K562 (cell line): Measurements from ENCODE around the gene PNMA8B. TPM values are rescaled to one million over a fixed set of nuclear protein-coding genes. Genes with fewer than 3 reads are reported as not detected.
A peak's percentile ranks its signal among the peaks of the same experiment; 100 is the strongest.

Experiments used
- CEBPB ChIP-seq: fragments of 450-650 bp; IDR thresholded peaks from 2 replicates; pipeline ENCODE4 v1.6.1; 2016; ENCODE audit warnings: missing genetic modification characterization, missing compliant biosample characterization
- GABPB1 ChIP-seq: sonication (generic); formaldehyde crosslinking; IDR thresholded peaks from 2 replicates; pipeline ENCODE4 v1.8.0; 2022; ENCODE audit warnings: mild to moderate bottlenecking, missing genetic modification reagents
- HNRNPH1 ChIP-seq: fragments of 200-400 bp; formaldehyde crosslinking; optimal IDR thresholded peaks from 2 replicates; pipeline ENCODE3; 2017; ENCODE audit warnings: low read depth, mild to moderate bottlenecking, low read length, moderate library complexity
- NFXL1 ChIP-seq: fragments of 450-650 bp; formaldehyde crosslinking; IDR thresholded peaks from 2 replicates; pipeline ENCODE4 v1.4.0; 2021; ENCODE audit warnings: mild to moderate bottlenecking
- RBM25 ChIP-seq: fragments of 200-400 bp; formaldehyde crosslinking; IDR thresholded peaks from 2 replicates; pipeline ENCODE4 v1.6.1; 2018; ENCODE audit warnings: low read length, low read depth, moderate library complexity; ENCODE audit not compliant: severe bottlenecking
- SMAD4 ChIP-seq: fragments of 250-450 bp; sonication (Bioruptor Pico); conservative IDR thresholded peaks from 2 replicates; pipeline ENCODE4 v1.8.0; 2021; ENCODE audit warnings: inconsistent platforms, mild to moderate bottlenecking, moderate library complexity
- SMARCE1 ChIP-seq: fragments of 450-650 bp; IDR thresholded peaks from 2 replicates; pipeline ENCODE4 v1.7.1; 2016; ENCODE audit warnings: mild to moderate bottlenecking
- ZNF778 ChIP-seq: fragments of 450-650 bp; formaldehyde crosslinking; IDR thresholded peaks from 2 replicates; pipeline ENCODE4 v1.4.0; 2020; ENCODE audit warnings: mild to moderate bottlenecking, moderate library complexity
- polyA plus RNA-seq, 8 experiments: library from polyadenylated mRNA; depleted of rRNA in 4 of 8; stranded (reverse) in 5 of 8; unstranded in 3 of 8; fragments of >200 nt; fragmentation: Nextera tagmentation in 2 of 8; fragmentation: Illumina TruSeq in 1 of 8; extraction: Ambion mirVana in 2 of 8; extraction: Trizol in 1 of 8; gene quantifications; 2 replicates each; pipeline versions ENCODE4 v1.2.1 to v1.2.3, GENCODE V29; 2011 to 2014; ENCODE audit warnings: inconsistent platforms in 1 of 8, missing spikeins in 1 of 8
- total RNA-seq, 7 experiments: library from RNA; depleted of rRNA in 6 of 7; stranded (reverse); fragments of >200 nt in 6 of 7; fragmentation: Illumina TruSeq in 2 of 7; extraction: Trizol in 2 of 7; gene quantifications; 2 replicates each; pipeline versions ENCODE4 v1.2.1 to v1.2.3, GENCODE V29; 2011 to 2021; ENCODE audit warnings: low replicate concordance in 1 of 7
- TF ChIP-seq, protein P1 (sequence below): fragments of 150-350 bp; conservative IDR thresholded peaks from 2 replicates; pipeline ENCODE4 v1.6.1; 2014; ENCODE audit warnings: low read length
- TF ChIP-seq, protein P2 (sequence below): fragments of 450-650 bp; IDR thresholded peaks from 2 replicates; pipeline ENCODE4 v1.6.1; 2016; ENCODE audit warnings: borderline replicate concordance
- TF ChIP-seq, protein P3 (sequence below): fragments of 250-450 bp; sonication (Bioruptor Pico); IDR thresholded peaks from 2 replicates; pipeline ENCODE4 v1.8.0; 2021; ENCODE audit warnings: moderate library complexity, mild to moderate bottlenecking, inconsistent platforms
- TF ChIP-seq, protein P4 (sequence below): IDR thresholded peaks from 2 replicates; pipeline ENCODE4 v1.6.1; 2011; ENCODE audit not compliant: insufficient read length; ENCODE audit errors: extremely low read depth
- TF ChIP-seq, protein P5 (sequence below): fragments of 250-450 bp; sonication (Bioruptor Pico); IDR thresholded peaks from 2 replicates; pipeline ENCODE4 v1.8.0; 2022; ENCODE audit warnings: inconsistent platforms
- TF ChIP-seq, protein P6 (sequence below): fragments of 250-450 bp; sonication (Bioruptor Pico); IDR thresholded peaks from 2 replicates; pipeline ENCODE4 v1.5.0; 2021; ENCODE audit warnings: mild to moderate bottlenecking, moderate library complexity

Gene PNMA8B
- total and polyA plus RNA-seq, 9 of the 15 experiments (the other 6 are each of a cell fraction or from before 2014, with no cell fraction given), result not detected

DNA sequence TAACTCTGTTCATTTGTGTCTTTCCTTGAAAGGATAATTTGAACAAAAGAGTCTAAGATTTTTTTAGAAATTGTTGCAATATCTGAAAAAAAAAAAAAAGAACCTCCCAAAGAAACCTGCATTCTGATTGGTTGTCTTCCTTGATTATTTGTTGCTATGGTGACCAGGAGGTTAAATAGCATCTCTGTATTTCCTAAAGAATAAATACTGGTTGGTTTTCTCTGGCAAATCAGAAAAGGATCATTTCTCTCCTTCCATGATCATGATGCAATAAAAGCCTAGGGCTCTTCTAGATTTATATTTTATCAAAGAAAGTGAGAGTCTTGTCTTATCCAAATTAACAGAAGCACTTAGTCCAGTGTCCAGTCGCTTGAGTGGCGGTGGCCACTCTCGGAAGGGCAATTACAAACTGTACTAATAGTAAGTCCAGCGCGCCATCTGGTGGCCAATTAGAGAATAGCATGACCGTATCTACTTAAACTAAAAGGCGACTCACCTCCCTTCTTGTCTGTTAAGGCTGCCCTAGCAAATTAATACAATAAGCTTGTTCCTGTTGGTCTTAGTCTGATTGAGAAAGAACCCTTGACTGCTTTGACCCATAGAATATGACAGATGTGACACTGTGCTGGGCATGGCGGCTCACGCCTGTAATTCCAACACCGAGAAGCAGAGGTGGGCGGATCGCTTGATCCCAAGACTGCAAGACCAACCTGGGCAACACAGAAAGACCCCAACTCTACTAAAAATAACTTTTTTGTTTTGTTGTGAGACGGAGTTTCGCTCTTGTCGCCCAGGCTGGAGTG, 47.0 kb upstream of the PNMA8B start (continued):
- TF ChIP-seq, protein P1, sequence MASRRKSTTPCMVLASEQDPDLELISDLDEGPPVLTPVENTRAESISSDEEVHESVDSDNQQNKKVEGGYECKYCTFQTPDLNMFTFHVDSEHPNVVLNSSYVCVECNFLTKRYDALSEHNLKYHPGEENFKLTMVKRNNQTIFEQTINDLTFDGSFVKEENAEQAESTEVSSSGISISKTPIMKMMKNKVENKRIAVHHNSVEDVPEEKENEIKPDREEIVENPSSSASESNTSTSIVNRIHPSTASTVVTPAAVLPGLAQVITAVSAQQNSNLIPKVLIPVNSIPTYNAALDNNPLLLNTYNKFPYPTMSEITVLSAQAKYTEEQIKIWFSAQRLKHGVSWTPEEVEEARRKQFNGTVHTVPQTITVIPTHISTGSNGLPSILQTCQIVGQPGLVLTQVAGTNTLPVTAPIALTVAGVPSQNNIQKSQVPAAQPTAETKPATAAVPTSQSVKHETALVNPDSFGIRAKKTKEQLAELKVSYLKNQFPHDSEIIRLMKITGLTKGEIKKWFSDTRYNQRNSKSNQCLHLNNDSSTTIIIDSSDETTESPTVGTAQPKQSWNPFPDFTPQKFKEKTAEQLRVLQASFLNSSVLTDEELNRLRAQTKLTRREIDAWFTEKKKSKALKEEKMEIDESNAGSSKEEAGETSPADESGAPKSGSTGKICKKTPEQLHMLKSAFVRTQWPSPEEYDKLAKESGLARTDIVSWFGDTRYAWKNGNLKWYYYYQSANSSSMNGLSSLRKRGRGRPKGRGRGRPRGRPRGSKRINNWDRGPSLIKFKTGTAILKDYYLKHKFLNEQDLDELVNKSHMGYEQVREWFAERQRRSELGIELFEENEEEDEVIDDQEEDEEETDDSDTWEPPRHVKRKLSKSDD, result no peak
- TF ChIP-seq RBM25 (no peak), SMAD4 (CRISPR knock-in tag) (no peak), CEBPB (peak; percentile 40; the same call in 1 of the 2 replicates), GABPB1 (CRISPR knock-in tag) (no peak), NFXL1 (CRISPR knock-in tag) (no peak), SMARCE1 (no peak), ZNF778 (CRISPR knock-in tag) (no peak), HNRNPH1 (no peak)
- TF ChIP-seq, protein P2, sequence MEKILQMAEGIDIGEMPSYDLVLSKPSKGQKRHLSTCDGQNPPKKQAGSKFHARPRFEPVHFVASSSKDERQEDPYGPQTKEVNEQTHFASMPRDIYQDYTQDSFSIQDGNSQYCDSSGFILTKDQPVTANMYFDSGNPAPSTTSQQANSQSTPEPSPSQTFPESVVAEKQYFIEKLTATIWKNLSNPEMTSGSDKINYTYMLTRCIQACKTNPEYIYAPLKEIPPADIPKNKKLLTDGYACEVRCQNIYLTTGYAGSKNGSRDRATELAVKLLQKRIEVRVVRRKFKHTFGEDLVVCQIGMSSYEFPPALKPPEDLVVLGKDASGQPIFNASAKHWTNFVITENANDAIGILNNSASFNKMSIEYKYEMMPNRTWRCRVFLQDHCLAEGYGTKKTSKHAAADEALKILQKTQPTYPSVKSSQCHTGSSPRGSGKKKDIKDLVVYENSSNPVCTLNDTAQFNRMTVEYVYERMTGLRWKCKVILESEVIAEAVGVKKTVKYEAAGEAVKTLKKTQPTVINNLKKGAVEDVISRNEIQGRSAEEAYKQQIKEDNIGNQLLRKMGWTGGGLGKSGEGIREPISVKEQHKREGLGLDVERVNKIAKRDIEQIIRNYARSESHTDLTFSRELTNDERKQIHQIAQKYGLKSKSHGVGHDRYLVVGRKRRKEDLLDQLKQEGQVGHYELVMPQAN, result no peak
- TF ChIP-seq, protein P3, sequence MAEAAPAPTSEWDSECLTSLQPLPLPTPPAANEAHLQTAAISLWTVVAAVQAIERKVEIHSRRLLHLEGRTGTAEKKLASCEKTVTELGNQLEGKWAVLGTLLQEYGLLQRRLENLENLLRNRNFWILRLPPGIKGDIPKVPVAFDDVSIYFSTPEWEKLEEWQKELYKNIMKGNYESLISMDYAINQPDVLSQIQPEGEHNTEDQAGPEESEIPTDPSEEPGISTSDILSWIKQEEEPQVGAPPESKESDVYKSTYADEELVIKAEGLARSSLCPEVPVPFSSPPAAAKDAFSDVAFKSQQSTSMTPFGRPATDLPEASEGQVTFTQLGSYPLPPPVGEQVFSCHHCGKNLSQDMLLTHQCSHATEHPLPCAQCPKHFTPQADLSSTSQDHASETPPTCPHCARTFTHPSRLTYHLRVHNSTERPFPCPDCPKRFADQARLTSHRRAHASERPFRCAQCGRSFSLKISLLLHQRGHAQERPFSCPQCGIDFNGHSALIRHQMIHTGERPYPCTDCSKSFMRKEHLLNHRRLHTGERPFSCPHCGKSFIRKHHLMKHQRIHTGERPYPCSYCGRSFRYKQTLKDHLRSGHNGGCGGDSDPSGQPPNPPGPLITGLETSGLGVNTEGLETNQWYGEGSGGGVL, result no peak
- TF ChIP-seq, protein P4, sequence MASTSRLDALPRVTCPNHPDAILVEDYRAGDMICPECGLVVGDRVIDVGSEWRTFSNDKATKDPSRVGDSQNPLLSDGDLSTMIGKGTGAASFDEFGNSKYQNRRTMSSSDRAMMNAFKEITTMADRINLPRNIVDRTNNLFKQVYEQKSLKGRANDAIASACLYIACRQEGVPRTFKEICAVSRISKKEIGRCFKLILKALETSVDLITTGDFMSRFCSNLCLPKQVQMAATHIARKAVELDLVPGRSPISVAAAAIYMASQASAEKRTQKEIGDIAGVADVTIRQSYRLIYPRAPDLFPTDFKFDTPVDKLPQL, result no peak
- TF ChIP-seq, protein P5, sequence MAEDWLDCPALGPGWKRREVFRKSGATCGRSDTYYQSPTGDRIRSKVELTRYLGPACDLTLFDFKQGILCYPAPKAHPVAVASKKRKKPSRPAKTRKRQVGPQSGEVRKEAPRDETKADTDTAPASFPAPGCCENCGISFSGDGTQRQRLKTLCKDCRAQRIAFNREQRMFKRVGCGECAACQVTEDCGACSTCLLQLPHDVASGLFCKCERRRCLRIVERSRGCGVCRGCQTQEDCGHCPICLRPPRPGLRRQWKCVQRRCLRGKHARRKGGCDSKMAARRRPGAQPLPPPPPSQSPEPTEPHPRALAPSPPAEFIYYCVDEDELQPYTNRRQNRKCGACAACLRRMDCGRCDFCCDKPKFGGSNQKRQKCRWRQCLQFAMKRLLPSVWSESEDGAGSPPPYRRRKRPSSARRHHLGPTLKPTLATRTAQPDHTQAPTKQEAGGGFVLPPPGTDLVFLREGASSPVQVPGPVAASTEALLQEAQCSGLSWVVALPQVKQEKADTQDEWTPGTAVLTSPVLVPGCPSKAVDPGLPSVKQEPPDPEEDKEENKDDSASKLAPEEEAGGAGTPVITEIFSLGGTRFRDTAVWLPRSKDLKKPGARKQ (CRISPR knock-in tag), result no peak
- TF ChIP-seq, protein P6, sequence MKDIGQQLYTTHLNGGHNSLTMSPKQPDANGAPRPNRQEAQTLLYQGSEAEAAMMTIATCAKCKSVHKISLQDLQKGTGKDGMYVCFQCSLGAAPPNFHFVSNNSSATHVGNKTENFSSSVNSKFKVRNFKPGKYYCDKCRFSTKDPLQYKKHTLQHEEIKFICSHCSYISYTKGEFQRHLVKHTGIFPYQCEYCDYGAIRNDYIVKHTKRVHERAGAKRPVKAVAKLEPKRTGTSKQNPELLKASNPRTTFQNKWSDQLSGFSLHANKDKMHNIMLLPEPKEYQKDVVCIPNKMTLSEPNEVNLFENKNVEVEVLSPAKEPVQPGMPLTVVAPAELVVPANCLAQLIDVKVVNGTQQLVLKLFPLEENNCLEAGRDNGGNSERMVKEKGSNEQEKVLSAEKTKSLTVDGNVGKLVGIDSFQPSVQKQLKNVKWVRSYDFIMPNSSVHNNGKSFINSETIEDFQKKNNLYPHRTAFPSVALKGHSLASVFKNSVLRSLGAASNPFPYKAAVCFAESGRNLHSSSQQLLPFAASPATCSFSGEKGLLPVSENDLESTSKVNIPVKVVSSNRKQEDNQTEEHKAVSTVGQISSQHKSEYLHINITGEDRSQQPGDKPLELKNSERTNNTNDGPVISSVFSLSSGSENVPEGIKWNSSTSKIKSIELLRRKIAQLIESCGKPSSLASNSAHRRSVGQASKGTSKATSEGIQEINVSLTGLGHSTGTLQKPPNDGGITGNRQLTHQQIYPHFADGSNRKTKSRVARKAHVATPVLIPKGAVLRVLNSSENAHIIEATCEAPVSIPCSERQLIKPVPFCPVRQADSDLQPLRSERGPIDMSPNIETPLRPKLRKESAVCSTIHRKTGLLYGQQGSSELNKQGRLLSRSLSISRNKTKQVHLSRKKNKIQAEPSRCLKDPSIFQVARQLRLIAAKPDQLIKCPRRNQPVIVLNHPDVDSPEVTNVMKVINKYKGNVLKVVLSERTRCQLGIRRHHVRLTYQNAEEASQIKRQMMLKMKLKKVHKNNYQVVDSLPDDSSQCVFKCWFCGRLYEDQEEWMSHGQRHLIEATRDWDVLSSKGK (CRISPR knock-in tag), result no peak
